GM10248 (cell line): ENCODE data around the gene CXCR4.

Experiments used
- CTCF ChIA-PET: fragments of 300-600 bp; sonication (Branson Sonifier 250); formaldehyde crosslinking; extraction: SDS; loops from one replicate; lab custom pipeline; 2021; ENCODE audit warnings: antibody characterized with exemption; lab: Yijun Ruan, JAX
- POLR2A ChIA-PET: fragments of 350-650 bp; sonication (Branson Sonifier 250); formaldehyde crosslinking; extraction: SDS; loops from one replicate; lab custom pipeline; 2020; ENCODE audit warnings: antibody characterized with exemption; lab: Yijun Ruan, JAX
- DNase-seq: peaks from one replicate; pipeline ENCODE4 v3.0.0; 2012; ENCODE audit errors: extremely low spot score
- TF ChIP-seq, protein P1 (sequence below): IDR thresholded peaks from 2 replicates; pipeline ENCODE4 v1.5.1; 2012; ENCODE audit warnings: mild to moderate bottlenecking, low read depth; ENCODE audit errors: extremely low read depth, missing control alignments, control extremely low read depth

CXCR4 gene

GRCh38 chr2:136151021-136151971 is 33.3 kb upstream of the CXCR4 start:
- no peak for DNase-seq
- TF ChIP-seq, protein P1, sequence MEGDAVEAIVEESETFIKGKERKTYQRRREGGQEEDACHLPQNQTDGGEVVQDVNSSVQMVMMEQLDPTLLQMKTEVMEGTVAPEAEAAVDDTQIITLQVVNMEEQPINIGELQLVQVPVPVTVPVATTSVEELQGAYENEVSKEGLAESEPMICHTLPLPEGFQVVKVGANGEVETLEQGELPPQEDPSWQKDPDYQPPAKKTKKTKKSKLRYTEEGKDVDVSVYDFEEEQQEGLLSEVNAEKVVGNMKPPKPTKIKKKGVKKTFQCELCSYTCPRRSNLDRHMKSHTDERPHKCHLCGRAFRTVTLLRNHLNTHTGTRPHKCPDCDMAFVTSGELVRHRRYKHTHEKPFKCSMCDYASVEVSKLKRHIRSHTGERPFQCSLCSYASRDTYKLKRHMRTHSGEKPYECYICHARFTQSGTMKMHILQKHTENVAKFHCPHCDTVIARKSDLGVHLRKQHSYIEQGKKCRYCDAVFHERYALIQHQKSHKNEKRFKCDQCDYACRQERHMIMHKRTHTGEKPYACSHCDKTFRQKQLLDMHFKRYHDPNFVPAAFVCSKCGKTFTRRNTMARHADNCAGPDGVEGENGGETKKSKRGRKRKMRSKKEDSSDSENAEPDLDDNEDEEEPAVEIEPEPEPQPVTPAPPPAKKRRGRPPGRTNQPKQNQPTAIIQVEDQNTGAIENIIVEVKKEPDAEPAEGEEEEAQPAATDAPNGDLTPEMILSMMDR = no peak
- ChIA-PET POLR2A (no interaction called here), CTCF (interaction anchor here (1.5 kb wide), 1 partner anchor 238 kb away, joined by 3 read pairs; no protein-coding TSS in a partner anchor)

- DNase-seq = no peak
- TF ChIP-seq, protein P1 = no peak
Measured at GRCh38 chr2:136149011-136149410, 31.1 kb upstream of the CXCR4 start.

GRCh38 chr2:136146564-136146963 is 28.6 kb upstream of the CXCR4 start:
- TF ChIP-seq, protein P1 = no peak
- CTCF ChIA-PET = no interaction called here
- POLR2A ChIA-PET = no interaction called here
- no peak for DNase-seq

More at GRCh38 chr2:136149011-136149410, 31.1 kb upstream of the CXCR4 start:
- CTCF ChIA-PET = interaction anchor here (1.0 to 1.3 kb wide), 5 partner anchors 8 to 228 kb away, joined by 3 to 5 read pairs (median 4); no protein-coding TSS in a partner anchor
- POLR2A ChIA-PET = no interaction called here

DNA sequence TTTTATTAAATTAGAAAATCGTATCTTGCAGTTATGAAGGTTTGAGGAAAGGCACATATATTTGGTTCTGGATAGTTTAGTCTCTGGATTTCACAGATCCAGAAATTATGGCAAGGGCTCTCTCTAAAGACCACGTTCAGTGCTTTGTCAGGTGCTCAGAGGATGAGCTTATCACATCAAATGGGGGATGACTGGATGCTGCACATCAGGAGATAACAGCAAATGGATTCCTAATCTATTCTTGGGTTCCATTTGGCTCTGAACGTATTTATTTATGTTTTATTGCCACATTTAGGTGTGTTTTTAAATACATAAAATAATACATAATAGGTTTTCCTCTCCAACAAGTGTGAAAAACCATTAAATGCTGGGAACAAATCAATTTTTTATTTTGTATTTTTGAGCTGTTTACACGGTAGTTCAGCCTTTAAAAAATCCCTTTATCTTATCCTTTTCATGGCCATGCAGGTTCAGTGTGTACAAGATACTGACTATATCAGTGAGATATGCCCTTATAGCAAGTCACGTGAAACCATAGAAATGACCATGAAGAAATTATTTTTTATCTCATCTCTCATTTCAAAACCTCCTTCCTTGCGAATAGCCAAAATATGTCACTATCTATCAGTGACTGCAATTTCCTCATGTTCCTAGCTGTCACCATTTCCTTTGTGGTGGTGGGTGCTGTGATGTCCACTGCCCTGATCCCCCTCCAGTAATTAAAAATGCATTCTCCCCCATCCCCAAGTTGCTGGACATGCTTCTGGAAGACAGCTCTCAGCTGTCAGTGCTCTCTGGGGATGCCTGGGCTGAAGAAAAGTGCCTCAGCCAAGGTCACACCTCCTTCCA is 25.9 kb upstream of the CXCR4 start:
- TF ChIP-seq, protein P1 = no peak
- ChIA-PET POLR2A (no interaction called here), CTCF (interaction anchor here (0.7 to 1.9 kb wide), 9 partner anchors 9 to 238 kb away, joined by 3 to 12 read pairs (median 4); no protein-coding TSS in a partner anchor)
- no peak for DNase-seq

DNA sequence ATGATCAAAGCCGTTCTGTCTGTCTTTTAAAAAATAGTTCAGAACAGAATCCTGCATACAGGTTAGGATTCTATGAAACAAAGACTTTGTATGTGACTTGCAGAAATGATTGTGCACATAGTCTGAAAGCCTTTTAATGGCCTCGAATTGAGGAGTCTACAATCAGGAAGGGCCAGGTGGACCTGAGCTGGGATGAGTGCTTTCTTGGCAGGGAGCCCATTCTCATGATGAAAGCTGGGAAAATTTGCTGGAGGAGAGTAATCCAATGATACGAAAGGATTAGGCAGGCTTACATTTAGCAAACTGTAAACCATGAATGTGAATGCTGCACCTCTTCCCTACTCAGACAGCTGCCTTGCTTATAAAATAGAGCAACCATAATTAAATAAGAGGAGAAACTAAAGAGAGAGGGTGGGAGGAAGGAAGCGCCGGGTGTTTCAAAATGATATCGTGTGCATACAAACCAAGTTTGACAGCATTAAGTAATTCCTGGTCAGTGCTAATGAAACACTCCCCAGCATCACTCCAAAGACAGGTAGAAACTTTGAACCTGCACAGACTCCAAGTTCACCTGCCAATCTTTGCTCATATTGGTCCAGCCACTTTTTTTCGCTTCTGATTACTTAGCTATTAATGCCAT is 23.7 kb upstream of the CXCR4 start:
- CTCF ChIA-PET = no interaction called here
- POLR2A ChIA-PET = no interaction called here
- TF ChIP-seq, protein P1 = no peak
- no peak for DNase-seq
